ENCODE results near the gene RBPJ.

Gene RBPJ

DNA sequence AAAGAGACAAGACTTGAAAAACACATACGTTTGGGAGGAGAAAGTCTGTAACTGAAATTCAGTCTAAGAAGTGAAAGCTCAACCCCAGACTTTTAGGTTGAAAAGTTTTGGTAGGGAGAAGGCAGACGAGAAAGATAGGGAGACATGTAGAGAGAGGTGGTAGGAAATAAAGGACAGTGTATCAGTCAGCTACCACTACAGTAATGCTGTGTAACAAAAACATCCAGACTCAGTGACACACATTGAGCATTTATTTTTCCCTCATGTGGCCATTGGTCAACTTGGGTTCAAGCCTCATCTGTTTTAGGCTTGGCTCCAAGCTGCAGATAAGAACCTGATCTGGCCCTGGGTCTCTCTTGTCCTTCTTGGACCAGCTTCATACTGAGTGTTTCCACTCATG lies 142.6 kb downstream of the RBPJ start:
- no peak for FAIRE-seq

DNA sequence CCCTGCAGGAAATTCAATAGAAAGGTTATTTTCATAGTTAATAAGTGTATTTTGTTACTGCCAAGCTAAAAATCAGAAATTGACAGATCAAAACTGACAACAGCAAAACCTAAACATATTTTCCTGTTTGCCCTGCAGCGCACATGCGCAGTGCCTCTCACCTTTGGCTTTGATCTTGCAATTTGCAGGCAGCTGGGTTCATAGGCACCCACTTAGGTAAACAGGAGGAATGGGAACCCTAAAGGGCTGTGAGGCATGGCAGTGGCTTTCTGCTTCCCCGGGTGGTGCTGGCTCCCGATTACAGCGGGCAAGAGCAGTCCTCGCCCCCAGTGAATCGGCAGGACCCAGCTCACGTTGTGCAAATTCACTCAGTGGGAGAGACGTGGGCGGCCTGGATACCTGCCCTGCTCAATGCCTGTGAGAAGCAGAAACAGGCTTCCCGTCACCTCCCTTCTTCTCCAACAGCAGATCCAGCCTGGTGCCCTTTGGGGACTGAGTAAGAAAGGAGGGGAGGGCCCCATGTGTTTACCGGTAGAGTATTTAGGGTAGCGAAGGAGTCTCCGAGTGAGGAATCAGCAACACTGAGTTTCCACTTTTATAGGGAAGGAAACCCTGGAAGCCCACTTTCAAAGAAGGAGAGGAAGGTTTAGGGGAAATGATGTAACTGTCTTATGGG lies 143.7 kb downstream of the RBPJ start:
- FAIRE-seq: no peak

DNA sequence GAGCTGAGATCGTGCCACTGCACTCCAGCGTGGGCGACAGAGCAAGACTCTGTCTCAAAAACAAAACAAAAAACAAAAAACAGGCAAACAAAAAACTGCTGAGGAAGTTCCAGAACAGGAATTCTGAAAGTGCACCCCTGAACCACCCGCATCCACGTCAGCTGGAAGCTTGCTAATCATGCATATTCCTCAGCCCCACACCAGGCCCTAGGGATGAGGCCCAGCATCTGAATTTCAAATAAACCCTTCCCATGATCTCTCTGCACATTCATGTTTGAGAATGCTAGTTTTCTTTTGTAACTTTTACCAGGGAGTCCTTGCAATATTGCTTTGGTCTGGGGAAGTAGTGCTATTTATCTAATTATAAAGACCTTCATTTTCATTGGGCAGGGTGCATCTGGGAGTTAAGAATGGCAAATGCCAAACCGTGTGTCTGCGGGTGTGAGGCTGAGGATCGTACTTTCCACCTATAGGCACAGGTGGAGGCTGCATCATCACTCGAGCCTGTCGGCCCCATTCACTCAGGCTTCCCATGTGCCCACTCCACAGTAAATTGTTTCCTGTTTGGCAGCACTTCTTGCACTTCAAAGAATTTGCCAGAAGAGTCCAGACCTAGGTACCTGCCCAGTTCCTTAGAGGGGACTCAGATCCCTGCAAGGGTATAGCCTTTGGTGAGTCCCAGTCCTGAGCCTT lies 145.9 kb downstream of the RBPJ start:
- FAIRE-seq: no peak

DNA sequence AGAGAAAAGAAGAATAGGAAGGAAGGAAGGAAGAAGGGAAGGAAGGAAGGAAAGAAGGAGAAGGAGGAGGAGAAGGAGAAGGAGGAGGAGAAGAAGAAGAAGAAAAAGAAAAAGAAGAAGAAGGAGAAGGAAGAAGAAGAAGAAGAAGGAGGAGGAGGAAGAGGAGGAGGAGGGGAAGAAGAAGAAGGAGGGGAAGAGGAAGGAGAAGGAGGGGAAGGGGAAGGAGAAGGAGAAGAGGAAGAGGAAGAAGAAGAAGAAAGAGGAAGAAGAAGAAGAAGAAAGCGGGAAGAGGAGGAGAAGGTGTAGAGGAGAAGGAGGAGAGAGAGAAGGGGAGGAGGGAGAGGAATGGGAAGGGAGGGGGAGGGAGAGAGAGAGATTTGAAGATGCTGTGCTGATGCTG lies 146.9 kb downstream of the RBPJ start:
- no peak for FAIRE-seq

DNA sequence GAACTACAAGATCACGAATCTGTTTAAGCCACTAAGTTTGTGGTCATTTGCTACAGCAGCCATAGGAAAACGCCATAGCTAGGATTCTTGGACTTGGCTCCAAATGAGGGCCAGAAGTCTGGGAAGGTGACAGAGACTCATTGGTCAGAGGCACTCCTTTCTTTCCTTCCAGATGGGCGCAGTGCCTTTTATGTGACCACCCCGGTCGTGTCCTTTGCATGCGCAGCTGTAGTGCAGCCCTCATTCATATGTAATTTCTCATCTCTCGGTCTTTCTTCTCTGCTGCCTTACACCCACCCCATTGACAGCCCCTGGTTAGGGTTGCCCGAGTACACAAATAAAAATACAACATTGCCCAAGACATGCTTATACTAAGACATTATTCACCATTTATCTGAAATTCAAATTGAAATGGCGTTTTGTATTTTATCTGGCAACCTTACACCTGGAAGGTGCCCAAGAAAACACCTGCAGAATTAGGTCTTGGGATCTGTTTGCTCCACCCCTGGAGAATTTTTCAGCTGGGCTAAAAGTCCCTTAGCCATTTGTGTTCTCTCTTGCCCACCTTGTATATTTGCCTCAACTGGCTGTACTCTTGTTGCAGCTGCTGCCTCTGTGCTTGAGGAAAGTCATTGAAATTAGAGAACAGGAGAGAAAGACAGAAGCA lies 147.6 kb downstream of the RBPJ start:
- no peak for FAIRE-seq

DNA sequence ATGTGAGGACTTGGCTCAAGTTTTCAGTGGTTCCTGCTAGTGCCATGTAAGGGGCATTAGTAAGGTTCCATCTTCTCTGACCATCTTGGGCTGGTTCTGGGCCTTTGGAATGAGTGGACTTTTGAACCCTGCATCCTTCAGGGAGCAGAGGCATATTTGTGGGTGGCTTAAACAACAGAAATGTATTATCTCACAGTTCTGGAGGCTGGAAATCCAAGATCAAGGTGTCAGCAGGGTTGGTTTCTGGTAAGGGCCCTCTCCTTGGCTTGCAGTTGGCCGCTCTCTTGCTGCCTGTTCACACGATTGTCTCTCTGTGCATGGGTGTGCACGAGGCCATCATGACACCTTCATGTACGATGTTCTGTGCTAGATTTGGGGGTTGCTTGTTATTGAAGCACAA lies 148.2 kb downstream of the RBPJ start:
- no peak for FAIRE-seq

DNA sequence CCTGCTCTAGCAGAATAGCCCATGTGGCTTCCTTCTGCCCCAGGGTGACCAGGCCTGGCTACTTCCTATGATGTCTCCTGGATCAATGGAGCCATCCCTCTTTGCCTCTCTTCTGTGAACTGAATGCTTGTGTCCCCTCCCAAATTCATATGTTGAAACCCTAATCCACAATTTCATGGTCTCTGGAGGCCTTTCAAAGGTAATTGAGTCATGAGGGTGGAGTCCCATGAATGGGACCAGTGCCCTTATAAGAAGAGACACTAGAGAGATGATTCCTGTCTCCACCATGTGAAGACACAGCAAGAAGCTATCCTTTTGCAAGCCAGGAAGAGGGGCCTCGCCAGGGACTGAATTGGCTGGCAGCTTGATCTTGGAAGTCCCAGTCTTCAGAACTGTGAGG lies 151.1 kb downstream of the RBPJ start:
- no peak for FAIRE-seq

DNA sequence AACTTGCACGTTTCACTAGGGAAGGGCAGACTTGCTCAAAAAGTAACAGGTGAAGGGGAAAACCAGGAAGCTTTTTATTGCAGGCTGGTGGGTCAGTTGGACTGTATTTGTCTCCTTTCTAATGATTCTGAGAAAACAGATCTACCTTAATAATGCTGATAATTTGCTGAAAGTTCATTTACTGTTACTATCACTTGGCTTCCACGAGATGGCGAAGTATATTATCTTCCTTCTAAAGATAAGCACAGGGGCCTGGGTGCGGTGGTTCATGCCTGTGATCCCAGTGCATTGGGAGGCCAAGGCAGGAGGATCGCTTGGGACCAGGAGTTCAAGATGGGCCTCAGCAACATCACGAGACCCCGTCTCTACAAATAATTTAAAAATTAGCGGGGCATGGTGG lies 153.1 kb downstream of the RBPJ start:
- no peak for FAIRE-seq

DNA sequence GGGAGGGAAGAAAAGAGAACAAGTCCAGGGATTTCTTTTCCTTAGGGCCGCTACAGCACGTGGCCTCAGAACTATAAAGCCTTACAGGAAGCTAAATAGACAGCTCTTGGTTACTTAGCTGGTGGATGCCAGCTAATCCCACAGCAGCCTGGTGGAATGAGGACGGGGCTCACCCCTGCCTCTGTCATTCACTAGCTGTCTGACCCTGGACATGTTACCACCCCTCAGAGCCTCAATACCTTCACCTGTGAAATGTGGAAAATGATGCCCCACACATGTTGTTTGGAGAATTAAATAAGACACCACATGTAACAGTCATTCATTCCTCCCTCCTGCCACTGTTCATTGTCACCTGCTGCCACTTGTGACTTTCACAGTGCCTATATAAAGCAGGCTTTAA lies 153.7 kb downstream of the RBPJ start:
- FAIRE-seq: no peak

DNA sequence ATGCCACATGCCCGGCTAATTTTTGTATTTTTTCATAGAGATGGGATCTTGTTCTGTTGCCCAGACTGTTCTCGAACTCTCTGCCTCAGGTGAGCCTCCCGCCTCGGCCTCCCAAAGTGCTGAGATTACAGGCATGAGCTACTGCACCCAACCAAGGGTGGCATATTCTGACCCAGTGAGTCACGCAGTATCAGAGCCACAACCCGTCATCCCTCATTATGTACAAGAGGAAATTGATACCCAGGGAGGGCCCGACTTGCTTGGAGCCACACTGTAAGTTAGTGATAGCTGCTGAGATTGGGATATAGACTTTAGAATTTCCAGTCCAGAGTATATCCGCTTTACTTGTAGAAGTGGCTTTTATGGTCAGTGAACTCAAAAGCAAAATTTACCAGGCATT lies 154.9 kb downstream of the RBPJ start:
- FAIRE-seq: no peak

DNA sequence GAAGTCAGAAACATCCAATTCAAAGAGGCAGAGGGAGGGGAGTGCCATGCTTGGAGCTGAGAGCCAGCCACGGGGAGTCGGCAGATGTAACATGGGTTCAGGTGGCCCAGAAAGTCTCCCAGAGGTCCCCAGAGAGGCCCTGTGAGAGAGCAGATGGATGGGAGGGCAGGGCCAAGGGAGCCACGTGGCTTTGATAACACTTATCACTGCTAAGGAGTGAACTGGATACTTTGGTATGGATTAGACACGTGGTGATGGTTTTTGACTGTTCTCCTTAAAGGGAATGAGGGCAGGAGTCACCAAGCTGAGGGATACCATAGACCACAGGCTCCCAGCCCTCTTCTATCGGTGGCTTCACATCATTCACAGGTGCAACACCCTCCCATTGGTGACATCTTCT lies 155.7 kb downstream of the RBPJ start:
- no peak for FAIRE-seq

DNA sequence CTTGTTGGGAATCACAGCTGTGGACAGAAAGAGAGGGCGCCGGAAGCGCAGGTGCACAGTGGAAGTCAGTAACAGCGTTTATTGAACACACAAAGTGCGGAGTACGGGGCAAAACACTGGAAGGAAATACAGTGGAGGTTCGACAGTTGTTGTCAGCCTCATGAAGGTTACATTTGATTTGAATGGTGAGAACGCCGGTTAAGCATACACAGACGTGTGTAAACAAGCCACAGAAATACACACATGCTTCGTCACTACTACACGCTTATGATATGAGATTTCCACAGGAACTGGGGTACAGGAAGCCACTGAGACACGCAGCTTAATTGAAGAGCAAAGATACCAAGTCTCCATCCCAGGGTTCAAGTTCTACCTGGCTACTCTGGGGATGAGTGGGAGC lies 157.5 kb downstream of the RBPJ start:
- FAIRE-seq: no peak

DNA sequence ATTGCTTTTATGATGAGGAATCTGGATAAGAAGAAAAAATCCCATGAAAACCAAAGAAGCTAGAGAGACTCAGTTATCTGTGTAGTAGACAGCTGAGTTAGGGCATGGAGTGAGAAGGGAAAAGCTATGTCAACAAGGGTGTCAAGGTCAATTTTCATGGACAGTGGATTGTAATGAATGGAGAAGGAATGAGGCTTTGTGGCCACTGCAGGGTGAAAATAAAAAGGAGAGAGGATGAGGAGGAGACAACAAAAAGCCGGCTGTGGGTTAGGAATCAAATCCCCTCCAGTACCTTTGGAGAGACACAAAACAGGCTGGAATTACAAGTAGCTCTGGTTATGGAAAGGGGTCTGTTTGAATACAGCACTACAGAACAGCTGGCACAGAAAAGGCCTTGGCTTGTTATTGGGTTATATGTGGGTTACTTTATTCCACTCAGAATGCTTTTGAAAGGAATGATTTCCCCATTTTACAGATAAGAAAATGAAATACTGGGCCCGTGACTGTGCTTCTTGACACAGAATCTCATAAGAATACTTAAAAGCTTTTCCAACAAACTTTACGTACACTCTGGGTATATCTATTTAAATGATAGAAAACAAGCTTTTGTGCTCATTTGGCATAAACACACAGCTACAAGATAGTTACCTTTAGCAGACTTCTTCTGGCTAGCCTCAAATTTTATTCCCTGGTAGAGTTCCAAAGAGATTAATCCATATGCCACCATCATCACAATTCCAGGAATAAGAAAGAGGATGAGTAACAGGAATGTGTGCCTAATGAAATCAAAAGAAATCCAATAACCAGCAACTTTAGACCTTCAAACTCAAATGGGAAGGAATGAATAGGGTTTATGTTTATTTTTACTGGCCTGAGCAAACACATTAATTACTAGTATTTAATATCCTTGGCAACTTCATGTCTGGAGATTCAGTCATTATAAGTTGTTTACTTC lies 162.0 kb downstream of the RBPJ start:
- FAIRE-seq: no peak

DNA sequence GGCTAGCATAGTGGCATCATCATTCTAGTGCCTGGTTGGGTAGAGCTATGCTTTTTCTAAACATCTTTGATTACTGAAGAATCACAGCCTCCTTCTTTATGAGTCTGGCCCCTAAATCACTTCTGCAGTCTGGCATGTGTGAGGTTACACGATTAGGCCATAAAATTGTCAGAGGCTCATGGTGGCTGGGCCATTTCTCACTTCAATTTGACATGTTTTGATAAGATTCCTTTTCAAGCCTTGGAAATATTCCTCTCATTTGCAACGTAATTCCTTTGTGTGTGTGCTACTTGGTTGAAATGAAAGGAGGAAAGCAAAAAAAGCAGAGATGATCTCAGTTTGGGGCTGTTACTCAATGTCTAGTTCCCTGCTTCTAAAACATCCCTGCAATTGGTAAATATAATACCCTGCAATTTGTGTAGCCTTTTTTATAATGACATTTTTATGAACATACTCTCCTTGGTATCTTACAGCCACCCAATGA lies 163.3 kb downstream of the RBPJ start:
- no peak for FAIRE-seq

DNA sequence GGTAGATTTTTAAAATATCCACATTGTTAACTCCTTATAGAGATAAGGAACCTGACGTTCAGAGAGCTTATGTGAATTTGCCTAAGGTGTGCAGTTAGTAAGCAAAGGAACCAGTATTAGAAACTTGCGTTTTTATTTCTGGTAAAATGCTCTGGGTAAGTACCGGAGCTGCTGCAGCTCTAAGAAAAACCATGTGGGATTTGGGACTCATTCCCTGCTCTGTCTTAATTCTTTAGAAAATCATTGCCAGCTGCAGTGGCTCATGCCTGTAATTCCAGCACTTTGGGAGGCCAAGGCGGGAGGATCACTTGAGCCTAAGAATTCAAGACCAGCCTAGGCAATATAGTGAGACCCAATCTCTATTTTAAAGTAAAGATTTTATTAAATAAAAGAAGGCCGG lies 163.7 kb downstream of the RBPJ start:
- FAIRE-seq: no peak

Data from A204.1 (cell line).